Sigmoid colon (tissue), 4 donors: ENCODE results near the gene CHRNB2.
A peak's percentile ranks its signal among the peaks of the same experiment; 100 is the strongest.

Source experiments
- CTCF ChIP-seq, 4 experiments: fragments of 450-650 bp in 3 of 4; fragments of 200-600 bp in 1 of 4; IDR thresholded peaks; one replicate each; pipeline ENCODE4 v1.5.1; 2016 to 2019; ENCODE audit warnings: antibody characterized with exemption in 4 of 4, mild to moderate bottlenecking in 3 of 4, moderate library complexity in 2 of 4
- EP300 ChIP-seq, 4 donors: sonication (generic); formaldehyde crosslinking; IDR thresholded peaks; one replicate each; pipeline ENCODE4 v1.6.1; 2017; ENCODE audit warnings: antibody characterized with exemption in 4 of 4
- POLR2A ChIP-seq, 2 donors: fragments of 450-650 bp; IDR thresholded peaks; one replicate each; pipeline ENCODE4 v1.6.1; 2016; ENCODE audit warnings: antibody characterized with exemption in 2 of 2, mild to moderate bottlenecking in 2 of 2, moderate library complexity in 2 of 2
- POLR2AphosphoS5 ChIP-seq, 4 donors: sonication (generic); formaldehyde crosslinking; IDR thresholded peaks; one replicate each; pipeline ENCODE4 v1.6.1; 2017; ENCODE audit warnings: antibody characterized with exemption in 4 of 4

GRCh38 chr1:154533952-154534844 lies 33.4 kb upstream of the CHRNB2 start:
- no peak for TF ChIP-seq POLR2A (IDR thresholded peaks at IDR 0.05)
- TF ChIP-seq CTCF (IDR thresholded peaks at IDR 0.05) = peak in 1 of 4 experiments; percentile 10
- TF ChIP-seq POLR2AphosphoS5 (IDR thresholded peaks at IDR 0.05) = no peak
- TF ChIP-seq EP300 (IDR thresholded peaks at IDR 0.05) = no peak
